Epithelial cell of proximal tubule (primary cell): ENCODE measurements around the gene OSTN. TPM values are rescaled to one million over a fixed set of nuclear protein-coding genes. Genes with fewer than 3 reads are reported as not detected.

Source experiments
- DNase-seq: peaks from one replicate; pipeline ENCODE4 v3.0.0-alpha.2; 2011; ENCODE audit warnings: low read depth
- H3K4me3 ChIP-seq: 2 replicates; pipeline ENCODE4 v1.5.1; 2011; ENCODE audit warnings: low read depth, mild to moderate bottlenecking, low read length
- CTCF ChIP-seq: conservative IDR thresholded peaks from 2 replicates; pipeline ENCODE4 v1.5.1; 2012; ENCODE audit warnings: low read depth, mild to moderate bottlenecking, low read length
- total RNA-seq: library from RNA; depleted of rRNA; stranded (reverse); fragments of >200 nt; gene quantifications from 2 replicates; pipeline ENCODE4 v1.2.3, GENCODE V29; 2015

The OSTN gene
- total RNA-seq, 1 donor from 2014 or later, result not detected

GRCh38 chr3:191306428-191306827 is 107.4 kb downstream of the OSTN start:
- no peak for TF ChIP-seq CTCF
- no peak for DNase-seq
- H3K4me3 ChIP-seq, result no peak overlapping the region

GRCh38 chr3:191307341-191307740 is 108.3 kb downstream of the OSTN start:
- no peak for DNase-seq
- TF ChIP-seq CTCF, result no peak
- H3K4me3 ChIP-seq, result no peak overlapping the region

GRCh38 chr3:191313296-191313695 is 114.3 kb downstream of the OSTN start:
- no peak overlapping the region for H3K4me3 ChIP-seq
- no peak for DNase-seq
- no peak for TF ChIP-seq CTCF

GRCh38 chr3:191314109-191314728 is 115.2 kb downstream of the OSTN start:
- no peak overlapping the region for H3K4me3 ChIP-seq

More at GRCh38 chr3:191314109-191314728, 115.2 kb downstream of the OSTN start:
- TF ChIP-seq CTCF, result no peak
- no peak for DNase-seq

Other genes starting within 250 kb of the OSTN start
- gene CCDC50, start 130.2 kb downstream of the OSTN start, total RNA-seq, result 122 and 134 TPM in 2 replicates
- 0.07 and 0.69 TPM in 2 replicates for gene UTS2B, start 131.3 kb downstream of the OSTN start, total RNA-seq